ENCODE results near the gene CIAO2B.

CIAO2B gene

GRCh38 chr16:66923866-66924265 is 10.3 kb downstream of the CIAO2B start:
- Histone ChIP-seq H3K36me3 (no peaks in the 10 kb centered on the region), H3K4me3 (ENCODE audit: low read depth in 1 of 2, low read length in 1 of 2) (no peak overlapping the region), H3K27ac (no peak overlapping the region), H3K9me3 (no peaks in the 10 kb centered on the region), H3K27me3 (peaks cover 88% of the 10 kb centered on the region), H3K4me1 (ENCODE audit: control insufficient read depth in 1 of 2, insufficient read depth in 1 of 2, low read depth in 1 of 2, low read length in 1 of 2) (peaks cover 0 to 10% of the 10 kb centered on the region in 2 experiments)
- TF ChIP-seq, protein P1, sequence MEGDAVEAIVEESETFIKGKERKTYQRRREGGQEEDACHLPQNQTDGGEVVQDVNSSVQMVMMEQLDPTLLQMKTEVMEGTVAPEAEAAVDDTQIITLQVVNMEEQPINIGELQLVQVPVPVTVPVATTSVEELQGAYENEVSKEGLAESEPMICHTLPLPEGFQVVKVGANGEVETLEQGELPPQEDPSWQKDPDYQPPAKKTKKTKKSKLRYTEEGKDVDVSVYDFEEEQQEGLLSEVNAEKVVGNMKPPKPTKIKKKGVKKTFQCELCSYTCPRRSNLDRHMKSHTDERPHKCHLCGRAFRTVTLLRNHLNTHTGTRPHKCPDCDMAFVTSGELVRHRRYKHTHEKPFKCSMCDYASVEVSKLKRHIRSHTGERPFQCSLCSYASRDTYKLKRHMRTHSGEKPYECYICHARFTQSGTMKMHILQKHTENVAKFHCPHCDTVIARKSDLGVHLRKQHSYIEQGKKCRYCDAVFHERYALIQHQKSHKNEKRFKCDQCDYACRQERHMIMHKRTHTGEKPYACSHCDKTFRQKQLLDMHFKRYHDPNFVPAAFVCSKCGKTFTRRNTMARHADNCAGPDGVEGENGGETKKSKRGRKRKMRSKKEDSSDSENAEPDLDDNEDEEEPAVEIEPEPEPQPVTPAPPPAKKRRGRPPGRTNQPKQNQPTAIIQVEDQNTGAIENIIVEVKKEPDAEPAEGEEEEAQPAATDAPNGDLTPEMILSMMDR (IDR thresholded peaks at IDR 0.05): no peak

- Histone ChIP-seq H3K27ac (no peak overlapping the region), H3K4me3 (ENCODE audit: low read depth in 1 of 2, low read length in 1 of 2) (no peak overlapping the region), H3K9me3 (no peaks in the 10 kb centered on the region), H3K36me3 (no peaks in the 10 kb centered on the region), H3K27me3 (peaks cover 88% of the 10 kb centered on the region), H3K4me1 (ENCODE audit: control insufficient read depth in 1 of 2, insufficient read depth in 1 of 2, low read depth in 1 of 2, low read length in 1 of 2) (peaks cover 0 to 10% of the 10 kb centered on the region in 2 experiments)
- TF ChIP-seq, protein P1 (IDR thresholded peaks at IDR 0.05): no peak
Observed at GRCh38 chr16:66923247-66923731, 10.9 kb downstream of the CIAO2B start.

GRCh38 chr16:66921729-66922450 is 12.3 kb downstream of the CIAO2B start:
- Histone ChIP-seq H3K27me3 (peaks cover 78% of the 10 kb centered on the region), H3K4me1 (ENCODE audit: control insufficient read depth in 1 of 2, insufficient read depth in 1 of 2, low read depth in 1 of 2, low read length in 1 of 2) (peaks cover 0 to 10% of the 10 kb centered on the region in 2 experiments), H3K4me3 (ENCODE audit: low read depth in 1 of 2, low read length in 1 of 2) (no peak overlapping the region), H3K36me3 (no peaks in the 10 kb centered on the region), H3K27ac (no peak overlapping the region), H3K9me3 (no peaks in the 10 kb centered on the region)
- TF ChIP-seq, protein P1 (IDR thresholded peaks at IDR 0.05): no peak

- Histone ChIP-seq H3K27me3 (peaks cover 70% of the 10 kb centered on the region), H3K4me3 (ENCODE audit: low read depth in 1 of 2, low read length in 1 of 2) (no peak overlapping the region), H3K36me3 (no peaks in the 10 kb centered on the region), H3K4me1 (ENCODE audit: control insufficient read depth in 1 of 2, insufficient read depth in 1 of 2, low read depth in 1 of 2, low read length in 1 of 2) (peaks cover 0 to 10% of the 10 kb centered on the region in 2 experiments), H3K27ac (no peak overlapping the region), H3K9me3 (no peaks in the 10 kb centered on the region)
- TF ChIP-seq, protein P1 (IDR thresholded peaks at IDR 0.05): no peak
Observed at GRCh38 chr16:66920924-66921680, 13.1 kb downstream of the CIAO2B start.

DNA sequence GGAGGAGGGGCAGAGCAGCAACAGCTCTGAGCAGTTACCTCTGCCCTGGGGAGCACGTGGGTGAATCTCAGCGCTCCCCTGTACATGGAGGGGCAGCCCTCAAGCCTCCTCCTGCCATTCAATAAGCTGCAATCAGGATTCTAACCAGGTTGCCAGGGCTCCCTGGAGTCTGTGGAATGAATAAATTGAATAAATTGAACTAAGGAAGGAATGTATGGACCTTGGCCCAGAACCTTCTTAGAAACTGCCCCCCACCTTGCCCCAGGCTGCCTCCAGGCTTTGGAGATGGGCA is 14.0 kb downstream of the CIAO2B start:
- H3K4me3 ChIP-seq (ENCODE audit: low read depth in 1 of 2, low read length in 1 of 2): no peak overlapping the region
- peaks cover 61% of the 10 kb centered on the region for H3K27me3 ChIP-seq
- H3K4me1 ChIP-seq (ENCODE audit: control insufficient read depth in 1 of 2, insufficient read depth in 1 of 2, low read depth in 1 of 2, low read length in 1 of 2): peaks cover 0 to 7% of the 10 kb centered on the region in 2 experiments
- no peaks in the 10 kb centered on the region for H3K9me3 ChIP-seq
- H3K36me3 ChIP-seq: no peaks in the 10 kb centered on the region
- no peak overlapping the region for H3K27ac ChIP-seq
- TF ChIP-seq, protein P1 (IDR thresholded peaks at IDR 0.05): no peak
